ENCODE measurements around the gene PPOX. TPM values are rescaled to one million over a fixed set of nuclear protein-coding genes. Genes with fewer than 3 reads are reported as not detected.

PPOX gene
- polyA plus RNA-seq, 1 experiment = 29.7 TPM

DNA sequence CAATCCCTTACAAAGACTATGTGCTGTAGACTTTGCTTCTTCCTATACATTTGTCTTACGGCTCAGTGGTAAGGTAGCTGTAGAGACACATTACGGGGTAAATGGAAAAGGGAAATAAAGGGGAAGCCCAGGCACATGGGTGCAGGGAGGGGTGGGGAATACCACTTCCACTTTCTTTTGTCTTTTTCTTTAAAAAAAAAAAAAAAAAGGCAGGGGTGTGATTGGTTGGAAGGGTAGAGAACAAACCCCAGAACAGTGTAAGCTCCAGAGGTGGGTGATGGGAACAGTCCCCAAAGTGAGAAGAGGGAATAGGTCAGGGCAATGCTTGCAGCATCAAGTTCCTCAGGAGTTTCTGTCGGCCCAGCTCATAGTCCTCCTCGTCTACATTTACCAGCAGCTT lies 44.4 kb upstream of the PPOX start:
- CTCF ChIA-PET = interaction anchor here (1.2 kb wide), 1 partner anchor 16 kb away, joined by 4 read pairs; no protein-coding TSS in a partner anchor
- TF ChIP-seq, protein P1, sequence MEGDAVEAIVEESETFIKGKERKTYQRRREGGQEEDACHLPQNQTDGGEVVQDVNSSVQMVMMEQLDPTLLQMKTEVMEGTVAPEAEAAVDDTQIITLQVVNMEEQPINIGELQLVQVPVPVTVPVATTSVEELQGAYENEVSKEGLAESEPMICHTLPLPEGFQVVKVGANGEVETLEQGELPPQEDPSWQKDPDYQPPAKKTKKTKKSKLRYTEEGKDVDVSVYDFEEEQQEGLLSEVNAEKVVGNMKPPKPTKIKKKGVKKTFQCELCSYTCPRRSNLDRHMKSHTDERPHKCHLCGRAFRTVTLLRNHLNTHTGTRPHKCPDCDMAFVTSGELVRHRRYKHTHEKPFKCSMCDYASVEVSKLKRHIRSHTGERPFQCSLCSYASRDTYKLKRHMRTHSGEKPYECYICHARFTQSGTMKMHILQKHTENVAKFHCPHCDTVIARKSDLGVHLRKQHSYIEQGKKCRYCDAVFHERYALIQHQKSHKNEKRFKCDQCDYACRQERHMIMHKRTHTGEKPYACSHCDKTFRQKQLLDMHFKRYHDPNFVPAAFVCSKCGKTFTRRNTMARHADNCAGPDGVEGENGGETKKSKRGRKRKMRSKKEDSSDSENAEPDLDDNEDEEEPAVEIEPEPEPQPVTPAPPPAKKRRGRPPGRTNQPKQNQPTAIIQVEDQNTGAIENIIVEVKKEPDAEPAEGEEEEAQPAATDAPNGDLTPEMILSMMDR (IDR thresholded peaks at IDR 0.05; ENCODE audit: insufficient read depth, low read depth, low read length) = no peak

DNA sequence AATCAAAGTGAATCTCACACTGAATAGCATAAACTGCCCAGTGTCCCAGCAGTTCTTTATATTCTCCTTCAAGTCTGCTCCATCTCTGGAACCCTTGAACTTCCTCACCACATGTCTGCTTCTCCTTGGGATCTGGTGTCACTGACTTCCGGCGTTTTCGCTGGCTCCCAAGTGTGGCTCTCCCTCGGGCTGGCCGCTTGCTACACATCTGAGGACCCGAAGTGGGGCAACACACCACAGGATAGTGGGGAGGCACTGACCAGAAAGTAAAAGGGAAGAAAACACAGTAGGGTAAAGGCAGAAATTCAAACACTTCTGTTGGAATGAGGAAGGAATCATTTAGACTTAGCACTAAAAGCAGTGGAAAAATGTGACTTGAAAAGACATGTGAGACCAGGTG lies 43.3 kb upstream of the PPOX start:
- CTCF ChIA-PET = no interaction called here
- no peak for DNase-seq (ENCODE audit: low read depth)
- H3K4me3 ChIP-seq (ENCODE audit: low read depth, low read length) = no peak overlapping the region
- no peaks in the 10 kb centered on the region for H3K27me3 ChIP-seq (ENCODE audit: control insufficient read depth, insufficient read depth, low read length)
- POLR2A ChIA-PET = no interaction called here
- TF ChIP-seq, protein P1 (IDR thresholded peaks at IDR 0.05; ENCODE audit: insufficient read depth, low read depth, low read length) = no peak
- peaks cover 21% of the 10 kb centered on the region for H3K36me3 ChIP-seq (ENCODE audit: control insufficient read depth, insufficient read depth, low read length)

More for the DNA sequence above, 44.4 kb upstream of the PPOX start:
- Histone ChIP-seq H3K36me3 (ENCODE audit: control insufficient read depth, insufficient read depth, low read length) (peaks cover 21% of the 10 kb centered on the region), H3K27me3 (ENCODE audit: control insufficient read depth, insufficient read depth, low read length) (no peaks in the 10 kb centered on the region), H3K4me3 (ENCODE audit: low read depth, low read length) (no peak overlapping the region)
- DNase-seq (ENCODE audit: low read depth) = no peak
- POLR2A ChIA-PET = no interaction called here

DNA sequence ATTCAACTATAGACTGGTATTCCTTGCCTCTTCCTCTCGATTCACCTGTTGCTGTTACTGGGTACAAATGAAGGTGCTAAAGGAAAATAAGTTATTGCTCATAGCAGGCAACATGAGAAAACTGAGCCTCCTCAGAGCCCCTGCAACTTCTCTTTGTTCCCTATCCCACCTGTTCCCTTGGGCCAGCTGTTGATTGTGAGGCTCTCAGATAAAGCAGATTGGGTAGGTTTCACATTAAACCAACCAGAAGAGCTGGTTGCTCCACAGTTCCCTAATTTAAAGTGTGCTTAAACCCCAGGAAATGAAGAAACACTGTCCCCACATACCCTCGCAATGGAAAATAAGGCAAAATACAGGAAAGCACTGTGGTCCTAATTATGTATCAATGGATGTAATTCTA lies 38.6 kb upstream of the PPOX start:
- Histone ChIP-seq H3K27me3 (ENCODE audit: control insufficient read depth, insufficient read depth, low read length) (no peaks in the 10 kb centered on the region), H3K36me3 (ENCODE audit: control insufficient read depth, insufficient read depth, low read length) (peaks cover 14% of the 10 kb centered on the region), H3K4me3 (ENCODE audit: low read depth, low read length) (no peak overlapping the region)
- POLR2A ChIA-PET = no interaction called here
- CTCF ChIA-PET = interaction anchor here (1.2 to 1.5 kb wide), 3 partner anchors 9 to 29 kb away, joined by 3 to 4 read pairs (median 4); partner anchors contain the start of genes KLHDC9, NIT1 and PFDN2
- no peak for DNase-seq (ENCODE audit: low read depth)
- TF ChIP-seq, protein P1 (IDR thresholded peaks at IDR 0.05; ENCODE audit: insufficient read depth, low read depth, low read length) = no peak

DNA sequence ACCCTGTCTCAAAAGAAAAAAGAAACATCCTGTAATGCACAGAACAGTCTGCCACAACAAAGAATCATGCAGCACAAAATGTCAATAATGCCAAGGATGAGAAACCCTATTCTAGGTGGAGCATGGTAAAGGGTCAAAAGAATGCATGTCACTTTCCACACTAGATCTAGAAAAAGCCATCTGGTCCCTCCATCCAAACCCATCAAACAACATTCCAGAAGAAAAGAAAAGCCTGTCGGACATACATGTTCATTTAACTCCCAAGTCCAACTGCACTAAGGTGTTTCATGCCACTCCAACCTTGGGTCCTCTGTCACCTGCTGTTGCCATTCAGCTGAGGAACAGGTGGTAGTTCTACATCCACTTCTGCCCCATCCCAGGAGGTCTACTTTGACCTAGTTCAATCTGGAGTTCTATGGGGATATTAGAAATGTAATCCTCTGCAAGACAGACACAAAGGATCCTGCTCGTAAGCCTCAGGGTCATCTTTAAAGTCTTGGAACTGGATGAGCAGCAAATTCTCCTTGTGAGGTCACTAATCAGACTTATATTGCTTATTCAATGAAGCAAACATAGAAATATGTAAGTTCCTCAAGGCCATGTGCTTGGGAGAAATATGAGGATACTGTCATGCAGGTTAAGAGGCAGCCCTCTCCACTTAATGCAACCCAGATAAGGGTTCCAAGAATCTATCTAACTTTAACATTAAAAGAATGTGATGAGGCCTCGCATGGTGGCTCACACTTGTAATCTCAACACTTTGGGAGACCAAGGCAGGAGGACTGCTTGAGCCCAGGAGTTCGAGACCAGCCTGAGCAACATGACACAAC lies 37.4 kb upstream of the PPOX start:
- POLR2A ChIA-PET = no interaction called here
- DNase-seq (ENCODE audit: low read depth) = no peak
- TF ChIP-seq, protein P1 (IDR thresholded peaks at IDR 0.05; ENCODE audit: insufficient read depth, low read depth, low read length) = no peak
- Histone ChIP-seq H3K4me3 (ENCODE audit: low read depth, low read length) (no peak overlapping the region), H3K36me3 (ENCODE audit: control insufficient read depth, insufficient read depth, low read length) (peaks cover 10% of the 10 kb centered on the region), H3K27me3 (ENCODE audit: control insufficient read depth, insufficient read depth, low read length) (no peaks in the 10 kb centered on the region)
- CTCF ChIA-PET = interaction anchor here (1.5 kb wide), 1 partner anchor 10 kb away, joined by 3 read pairs; no protein-coding TSS in a partner anchor

DNA sequence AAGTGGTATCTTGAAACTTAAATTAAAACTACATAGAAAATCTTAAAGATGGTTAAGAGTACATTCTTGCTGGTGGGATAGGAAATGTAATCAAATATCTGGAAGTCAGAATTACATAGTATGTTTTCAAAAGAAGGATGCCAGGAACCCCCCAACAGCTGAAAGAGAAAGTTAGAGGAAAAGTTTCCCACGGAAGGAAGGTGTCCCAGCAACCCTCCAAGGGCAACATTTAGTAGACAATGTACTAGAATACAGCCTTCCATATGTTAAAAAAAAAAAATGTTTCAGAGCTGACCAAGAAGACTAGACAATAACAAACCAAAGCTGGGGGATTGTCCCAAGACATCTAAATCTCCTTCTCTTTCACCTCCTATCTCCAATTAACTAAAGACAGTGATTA lies 36.0 kb upstream of the PPOX start:
- no peaks in the 10 kb centered on the region for H3K27me3 ChIP-seq (ENCODE audit: control insufficient read depth, insufficient read depth, low read length)
- CTCF ChIA-PET = no interaction called here
- TF ChIP-seq, protein P1 (IDR thresholded peaks at IDR 0.05; ENCODE audit: insufficient read depth, low read depth, low read length) = no peak
- POLR2A ChIA-PET = no interaction called here
- peaks cover 7% of the 10 kb centered on the region for H3K36me3 ChIP-seq (ENCODE audit: control insufficient read depth, insufficient read depth, low read length)
- DNase-seq (ENCODE audit: low read depth) = no peak
- no peak overlapping the region for H3K4me3 ChIP-seq (ENCODE audit: low read depth, low read length)
